ENCODE measurements around the gene PPP1R2. TPM values are rescaled to one million over a fixed set of nuclear protein-coding genes. Genes with fewer than 3 reads are reported as not detected.

The PPP1R2 gene
- polyA plus RNA-seq, 1 donor from 2014 or later: 113 TPM

GRCh38 chr3:195579281-195579680, 36.2 kb upstream of the PPP1R2 start:
- no peak overlapping the region for H3K4me2 ChIP-seq (ENCODE audit: low read length)
- H3K4me3 ChIP-seq (ENCODE audit: low read length): no peak overlapping the region
- H3K27me3 ChIP-seq (ENCODE audit: insufficient read depth, low read depth, low read length): no peaks in the 10 kb centered on the region
- no peak overlapping the region for H3K27ac ChIP-seq (ENCODE audit: low read length)
- no peaks in the 10 kb centered on the region for H3K36me3 ChIP-seq (ENCODE audit: insufficient read depth, low read length)
- no peaks in the 10 kb centered on the region for H3K79me2 ChIP-seq (replicated peaks; ENCODE audit: insufficient read depth, low read length)
- H4K20me1 ChIP-seq (ENCODE audit: insufficient read depth): no peaks in the 10 kb centered on the region
- no peaks in the 10 kb centered on the region for H3F3A ChIP-seq (ENCODE audit: insufficient read depth, low read length, poor library complexity, severe bottlenecking)
- H3K9ac ChIP-seq (ENCODE audit: low read length): no peak overlapping the region
- no peaks in the 10 kb centered on the region for H3K9me3 ChIP-seq (ENCODE audit: low read length)
- no peaks in the 10 kb centered on the region for H3K9me2 ChIP-seq (ENCODE audit: insufficient read depth, low read length)
- TF ChIP-seq POLR2AphosphoS5 (IDR thresholded peaks at IDR 0.05): no peak
- TF ChIP-seq CTCF (IDR thresholded peaks at IDR 0.05; ENCODE audit: poor library complexity, severe bottlenecking): no peak
- TF ChIP-seq TAF1 (IDR thresholded peaks at IDR 0.05; ENCODE audit: low read depth): no peak
- TF ChIP-seq SMC3 (conservative IDR thresholded peaks at IDR 0.05; ENCODE audit: poor library complexity): no peak
- H2AFZ ChIP-seq (ENCODE audit: low read depth, low read length): no peak overlapping the region

DNA sequence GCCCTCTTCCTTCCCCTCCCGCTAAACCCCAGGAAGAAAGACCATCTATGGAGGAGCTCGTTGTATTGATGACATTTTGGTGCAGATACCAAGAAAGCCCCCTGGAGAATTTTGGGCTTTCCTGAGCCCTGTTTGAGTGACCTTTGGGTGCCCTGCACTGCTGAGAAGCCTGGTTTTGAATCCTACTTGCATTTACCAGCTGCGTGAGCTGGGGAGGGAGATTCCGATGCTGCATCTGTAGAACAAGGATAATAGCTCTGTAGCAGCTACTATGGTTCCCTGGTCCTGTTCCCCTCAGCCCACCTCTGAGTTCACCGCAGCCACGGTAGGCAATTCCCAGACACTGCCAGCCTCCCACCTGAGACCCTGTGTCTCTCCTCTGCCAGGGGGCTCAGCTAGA, 35.4 kb upstream of the PPP1R2 start:
- H3K9ac ChIP-seq (ENCODE audit: low read length): no peak overlapping the region
- TF ChIP-seq, protein P1, sequence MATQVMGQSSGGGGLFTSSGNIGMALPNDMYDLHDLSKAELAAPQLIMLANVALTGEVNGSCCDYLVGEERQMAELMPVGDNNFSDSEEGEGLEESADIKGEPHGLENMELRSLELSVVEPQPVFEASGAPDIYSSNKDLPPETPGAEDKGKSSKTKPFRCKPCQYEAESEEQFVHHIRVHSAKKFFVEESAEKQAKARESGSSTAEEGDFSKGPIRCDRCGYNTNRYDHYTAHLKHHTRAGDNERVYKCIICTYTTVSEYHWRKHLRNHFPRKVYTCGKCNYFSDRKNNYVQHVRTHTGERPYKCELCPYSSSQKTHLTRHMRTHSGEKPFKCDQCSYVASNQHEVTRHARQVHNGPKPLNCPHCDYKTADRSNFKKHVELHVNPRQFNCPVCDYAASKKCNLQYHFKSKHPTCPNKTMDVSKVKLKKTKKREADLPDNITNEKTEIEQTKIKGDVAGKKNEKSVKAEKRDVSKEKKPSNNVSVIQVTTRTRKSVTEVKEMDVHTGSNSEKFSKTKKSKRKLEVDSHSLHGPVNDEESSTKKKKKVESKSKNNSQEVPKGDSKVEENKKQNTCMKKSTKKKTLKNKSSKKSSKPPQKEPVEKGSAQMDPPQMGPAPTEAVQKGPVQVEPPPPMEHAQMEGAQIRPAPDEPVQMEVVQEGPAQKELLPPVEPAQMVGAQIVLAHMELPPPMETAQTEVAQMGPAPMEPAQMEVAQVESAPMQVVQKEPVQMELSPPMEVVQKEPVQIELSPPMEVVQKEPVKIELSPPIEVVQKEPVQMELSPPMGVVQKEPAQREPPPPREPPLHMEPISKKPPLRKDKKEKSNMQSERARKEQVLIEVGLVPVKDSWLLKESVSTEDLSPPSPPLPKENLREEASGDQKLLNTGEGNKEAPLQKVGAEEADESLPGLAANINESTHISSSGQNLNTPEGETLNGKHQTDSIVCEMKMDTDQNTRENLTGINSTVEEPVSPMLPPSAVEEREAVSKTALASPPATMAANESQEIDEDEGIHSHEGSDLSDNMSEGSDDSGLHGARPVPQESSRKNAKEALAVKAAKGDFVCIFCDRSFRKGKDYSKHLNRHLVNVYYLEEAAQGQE (IDR thresholded peaks at IDR 0.05; ENCODE audit: borderline replicate concordance): no peak
- TF ChIP-seq TAF1 (IDR thresholded peaks at IDR 0.05; ENCODE audit: low read depth) (no peak), EZH2 (IDR thresholded peaks at IDR 0.05; ENCODE audit: borderline replicate concordance, insufficient read depth, low read length, poor library complexity, severe bottlenecking) (no peak), SMC3 (conservative IDR thresholded peaks at IDR 0.05; ENCODE audit: poor library complexity) (no peak), POLR2AphosphoS5 (IDR thresholded peaks at IDR 0.05) (no peak), RAD21 (conservative IDR thresholded peaks at IDR 0.05) (no peak), EP300 (conservative IDR thresholded peaks at IDR 0.05; ENCODE audit: poor library complexity, severe bottlenecking) (no peak), CTCF (IDR thresholded peaks at IDR 0.05; ENCODE audit: poor library complexity, severe bottlenecking) (no peak), MXI1 (conservative IDR thresholded peaks at IDR 0.05; ENCODE audit: poor library complexity, severe bottlenecking) (no peak)
- H3K4me2 ChIP-seq (ENCODE audit: low read length): no peak overlapping the region
- no peak overlapping the region for H3K27ac ChIP-seq (ENCODE audit: low read length)
- no peaks in the 10 kb centered on the region for H3K27me3 ChIP-seq (ENCODE audit: insufficient read depth, low read depth, low read length)
- H3K4me3 ChIP-seq (ENCODE audit: low read length): no peak overlapping the region
- no peaks in the 10 kb centered on the region for H3K79me2 ChIP-seq (replicated peaks; ENCODE audit: insufficient read depth, low read length)
- no peak overlapping the region for H2AFZ ChIP-seq (ENCODE audit: low read depth, low read length)
- H3K9me2 ChIP-seq (ENCODE audit: insufficient read depth, low read length): no peaks in the 10 kb centered on the region
- H4K20me1 ChIP-seq (ENCODE audit: insufficient read depth): no peaks in the 10 kb centered on the region
- H3K36me3 ChIP-seq (ENCODE audit: insufficient read depth, low read length): no peaks in the 10 kb centered on the region
- H3K9me3 ChIP-seq (ENCODE audit: low read length): no peaks in the 10 kb centered on the region
- H3F3A ChIP-seq (ENCODE audit: insufficient read depth, low read length, poor library complexity, severe bottlenecking): no peaks in the 10 kb centered on the region
